Measurements from ENCODE around the gene XRCC4. TPM values are rescaled to one million over a fixed set of nuclear protein-coding genes. Genes with fewer than 3 reads are reported as not detected.

Gene XRCC4
- total RNA-seq, 1 donor from 2014 or later: 26.5 TPM

GRCh38 chr5:83115816-83116215, 38.5 kb downstream of the XRCC4 start:
- no peak for DNase-seq (ENCODE audit: low read depth)

GRCh38 chr5:83118471-83118870, 41.1 kb downstream of the XRCC4 start:
- no peak for DNase-seq (ENCODE audit: low read depth)

DNA sequence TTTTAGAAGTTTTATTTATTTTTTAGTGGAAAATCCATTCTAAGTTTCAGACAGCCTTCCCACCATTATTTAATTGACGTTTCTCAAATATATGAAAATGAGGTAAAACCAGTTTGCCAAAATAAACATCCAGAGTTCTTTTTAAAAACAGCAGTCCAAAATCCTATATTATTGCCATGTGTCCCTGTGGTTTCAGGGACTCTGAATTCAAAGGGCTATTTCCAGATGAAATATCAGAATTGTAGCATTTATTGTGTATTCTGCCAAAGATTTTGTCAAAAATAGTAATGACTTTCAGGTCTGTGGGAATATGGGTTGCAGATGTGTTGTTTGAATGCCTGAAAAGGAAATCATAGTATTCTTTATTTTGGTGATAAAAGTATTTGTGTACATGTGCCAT, 41.6 kb downstream of the XRCC4 start:
- no peak for DNase-seq (ENCODE audit: low read depth)

DNA sequence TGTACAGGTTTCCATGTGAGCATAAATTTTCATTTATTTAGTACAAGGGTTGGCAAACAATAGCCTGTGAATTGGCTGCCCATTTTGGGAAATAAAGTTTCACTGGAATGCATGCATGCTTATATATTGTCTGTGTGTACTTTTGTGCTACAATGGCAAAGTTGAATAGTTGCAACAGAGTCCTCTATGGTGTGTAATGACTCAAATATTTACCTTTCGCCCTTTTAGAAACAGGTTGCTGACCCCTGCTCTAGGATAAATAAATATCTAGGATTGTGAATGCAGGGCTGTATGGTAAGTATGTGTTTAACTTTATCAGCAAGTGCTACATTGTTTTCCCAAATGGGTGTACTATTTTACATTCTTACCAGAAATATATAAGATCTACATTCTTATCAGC, 47.2 kb downstream of the XRCC4 start:
- no peak for DNase-seq (ENCODE audit: low read depth)

- no peak for DNase-seq (ENCODE audit: low read depth)
Measured at GRCh38 chr5:83125560-83125959, 48.2 kb downstream of the XRCC4 start.

- DNase-seq (ENCODE audit: low read depth): no peak
Measured at GRCh38 chr5:83126501-83126900, 49.2 kb downstream of the XRCC4 start.

GRCh38 chr5:83133797-83134196, 56.5 kb downstream of the XRCC4 start:
- DNase-seq (ENCODE audit: low read depth): no peak

- DNase-seq (ENCODE audit: low read depth): no peak
Measured at GRCh38 chr5:83142526-83142925, 65.2 kb downstream of the XRCC4 start.

- DNase-seq (ENCODE audit: low read depth): peak; percentile 8
Measured at GRCh38 chr5:83145241-83145640, 67.9 kb downstream of the XRCC4 start.

- DNase-seq (ENCODE audit: low read depth): peak; percentile 80
Measured at GRCh38 chr5:83145882-83146331, 68.6 kb downstream of the XRCC4 start.

- no peak for DNase-seq (ENCODE audit: low read depth)
Measured at GRCh38 chr5:83146441-83146840, 69.1 kb downstream of the XRCC4 start.

DNA sequence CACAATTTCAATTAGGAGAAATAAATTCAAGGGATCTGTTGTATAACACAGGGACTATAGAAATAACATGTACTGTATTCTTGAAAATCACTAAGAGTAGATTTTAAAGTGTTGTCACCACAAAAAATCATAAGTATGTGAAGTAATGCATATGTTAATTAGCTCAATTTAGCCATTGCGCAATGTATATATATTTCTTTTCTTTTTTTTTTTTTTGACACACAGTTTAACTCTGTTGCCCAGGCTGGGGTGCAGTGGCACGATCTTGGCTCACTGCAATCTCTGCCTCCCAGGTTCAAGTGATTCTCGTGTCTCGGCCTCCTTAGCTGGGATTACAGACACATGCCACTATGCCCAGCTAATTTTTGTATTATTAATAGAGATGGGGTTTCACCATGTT, 70.2 kb downstream of the XRCC4 start:
- DNase-seq (ENCODE audit: low read depth): no peak

GRCh38 chr5:83148370-83148769, 71.0 kb downstream of the XRCC4 start:
- no peak for DNase-seq (ENCODE audit: low read depth)

- no peak for DNase-seq (ENCODE audit: low read depth)
Measured at GRCh38 chr5:83149671-83150070, 72.3 kb downstream of the XRCC4 start.

DNA sequence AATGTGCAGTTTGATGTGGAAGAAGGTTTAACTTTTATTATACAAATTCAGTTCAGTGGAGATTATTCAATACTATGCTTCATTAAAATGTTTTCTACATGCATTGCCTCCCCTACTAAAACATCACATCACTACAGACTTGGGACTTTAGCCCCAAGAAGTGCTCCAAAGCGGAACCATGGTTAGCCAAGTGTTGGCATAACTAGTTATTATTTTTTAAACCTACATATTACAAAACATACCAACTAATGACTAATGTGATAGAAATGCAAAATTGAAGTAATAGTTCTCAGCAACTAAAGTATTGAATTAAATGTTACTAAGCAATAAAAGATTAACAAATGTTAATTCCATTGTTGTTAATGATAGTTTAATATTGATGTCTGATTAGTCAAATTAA, 74.5 kb downstream of the XRCC4 start:
- no peak for DNase-seq (ENCODE audit: low read depth)

GRCh38 chr5:83152996-83153395, 75.6 kb downstream of the XRCC4 start:
- peak; percentile 18 for DNase-seq (ENCODE audit: low read depth)

- DNase-seq (ENCODE audit: low read depth): no peak
Measured at GRCh38 chr5:83156001-83156400, 78.7 kb downstream of the XRCC4 start.

DNA sequence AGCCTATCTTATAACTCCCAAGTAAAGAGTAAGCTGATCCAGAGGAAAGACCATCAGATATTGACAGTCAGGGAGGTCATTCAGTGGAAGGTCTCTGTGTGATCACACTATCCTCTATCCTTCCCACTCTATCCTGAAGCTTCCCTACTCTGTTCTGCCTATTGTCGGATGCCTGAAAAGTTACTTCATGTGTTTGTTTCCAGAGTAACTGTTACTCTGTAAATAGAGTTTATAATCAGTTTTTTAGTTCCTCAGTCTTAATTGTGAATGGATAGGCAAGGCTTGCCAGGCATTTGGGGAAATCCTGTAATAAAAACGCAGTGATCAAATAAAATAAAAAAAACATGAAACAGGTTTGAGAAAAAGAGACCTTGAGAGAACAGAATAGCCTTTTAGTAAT, 79.8 kb downstream of the XRCC4 start:
- no peak for DNase-seq (ENCODE audit: low read depth)

GRCh38 chr5:83162601-83163000, 85.3 kb downstream of the XRCC4 start:
- DNase-seq (ENCODE audit: low read depth): peak; percentile 24

DNA sequence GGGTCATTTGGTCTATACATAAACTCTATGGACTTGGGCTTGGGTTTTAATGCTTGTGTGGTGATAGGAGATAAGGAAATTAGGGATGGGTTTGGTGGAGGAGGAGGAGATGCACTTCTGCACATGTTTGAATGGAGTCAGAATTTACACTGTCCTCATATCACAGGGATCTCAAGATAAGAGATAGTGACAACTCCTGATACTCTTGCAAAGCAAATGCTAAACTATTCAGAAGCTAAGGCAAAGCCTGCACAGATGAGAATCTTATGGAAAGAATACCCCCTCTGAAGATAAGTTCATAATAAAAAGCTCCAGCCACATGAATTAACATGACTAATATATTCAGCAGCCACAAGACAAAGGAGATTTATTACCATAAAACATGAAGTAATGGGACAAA, 90.2 kb downstream of the XRCC4 start:
- no peak for DNase-seq (ENCODE audit: low read depth)

DNA sequence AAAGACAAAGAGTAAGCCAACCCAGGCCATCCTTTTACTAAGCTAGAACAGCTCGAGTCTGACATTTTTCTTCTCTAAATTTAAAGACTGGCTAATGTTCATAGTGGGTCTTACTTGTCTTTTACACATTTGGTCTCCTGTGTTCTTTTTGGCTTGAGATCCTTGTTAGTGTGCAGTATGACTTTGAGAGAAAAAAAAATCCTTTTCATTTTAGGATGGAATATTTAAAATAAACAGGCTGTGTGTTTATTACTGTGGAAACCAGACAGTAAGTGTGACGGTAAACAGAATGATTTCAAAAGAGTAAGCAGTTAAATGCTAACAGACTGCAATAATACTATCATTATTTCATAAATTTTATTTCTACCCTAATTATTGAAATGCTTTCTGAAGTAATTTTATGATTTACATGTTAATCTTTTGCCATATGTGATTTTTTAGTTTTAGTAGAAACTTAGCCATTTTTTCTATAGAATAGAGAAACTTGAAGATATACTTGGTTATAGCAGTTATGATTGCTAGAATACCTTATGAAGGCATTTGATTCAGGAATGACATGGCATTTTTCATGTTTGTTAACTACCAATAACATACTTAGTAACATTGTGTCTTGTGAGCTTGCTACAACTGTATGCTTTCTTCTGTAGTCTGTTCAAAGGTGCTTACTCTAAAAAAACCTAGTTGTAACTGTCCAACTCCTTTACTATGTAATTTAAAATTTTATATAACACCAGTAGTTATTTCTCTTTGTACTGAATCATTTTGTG, 92.4 kb downstream of the XRCC4 start:
- DNase-seq (ENCODE audit: low read depth): no peak

GRCh38 chr5:83172011-83172410, 94.7 kb downstream of the XRCC4 start:
- no peak for DNase-seq (ENCODE audit: low read depth)

DNA sequence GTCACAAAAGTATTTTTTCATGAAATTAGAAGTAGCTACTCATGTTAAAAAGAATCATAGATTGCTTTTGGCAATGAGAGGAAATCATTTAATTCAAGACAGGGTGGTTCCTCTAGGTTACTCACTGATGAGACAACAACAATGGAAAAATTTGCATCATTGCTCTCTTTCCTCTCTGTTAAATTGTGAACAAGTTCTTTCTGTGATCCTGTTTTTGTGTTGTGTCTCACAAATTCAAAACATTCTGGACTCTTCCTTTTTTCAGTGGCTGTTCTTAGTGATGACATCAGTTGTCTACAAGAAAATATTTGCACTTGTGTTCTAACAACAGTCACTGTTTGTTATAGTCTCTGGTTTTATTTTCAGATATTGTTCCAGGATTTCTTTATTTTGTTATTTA, 95.3 kb downstream of the XRCC4 start:
- DNase-seq (ENCODE audit: low read depth): no peak

- DNase-seq (ENCODE audit: low read depth): no peak
Measured at GRCh38 chr5:83173826-83174225, 96.5 kb downstream of the XRCC4 start.
